Measurements from ENCODE around the gene CDH2.

DNA sequence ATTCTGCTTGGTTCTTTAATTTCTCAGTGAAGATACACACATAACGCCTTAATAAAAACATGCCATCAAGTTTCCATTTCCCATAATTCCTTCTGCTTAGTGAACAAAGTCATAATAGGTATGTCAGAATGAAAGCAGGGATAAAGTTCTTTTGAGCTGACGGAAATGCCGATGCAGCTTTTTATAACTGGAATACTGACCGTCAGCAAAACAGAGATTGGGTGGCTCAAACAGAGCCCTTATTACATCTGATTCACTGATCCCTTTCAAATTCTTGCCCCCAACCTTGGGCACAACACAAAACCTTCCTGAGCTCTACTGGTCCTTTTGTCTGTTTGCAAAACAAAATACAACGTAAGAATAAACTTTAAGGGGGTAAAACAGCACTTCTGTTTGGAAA lies 140.4 kb downstream of the CDH2 start:
- no peak for TF ChIP-seq POLR2A (IDR thresholded peaks at IDR 0.05)
- TF ChIP-seq, protein P1, sequence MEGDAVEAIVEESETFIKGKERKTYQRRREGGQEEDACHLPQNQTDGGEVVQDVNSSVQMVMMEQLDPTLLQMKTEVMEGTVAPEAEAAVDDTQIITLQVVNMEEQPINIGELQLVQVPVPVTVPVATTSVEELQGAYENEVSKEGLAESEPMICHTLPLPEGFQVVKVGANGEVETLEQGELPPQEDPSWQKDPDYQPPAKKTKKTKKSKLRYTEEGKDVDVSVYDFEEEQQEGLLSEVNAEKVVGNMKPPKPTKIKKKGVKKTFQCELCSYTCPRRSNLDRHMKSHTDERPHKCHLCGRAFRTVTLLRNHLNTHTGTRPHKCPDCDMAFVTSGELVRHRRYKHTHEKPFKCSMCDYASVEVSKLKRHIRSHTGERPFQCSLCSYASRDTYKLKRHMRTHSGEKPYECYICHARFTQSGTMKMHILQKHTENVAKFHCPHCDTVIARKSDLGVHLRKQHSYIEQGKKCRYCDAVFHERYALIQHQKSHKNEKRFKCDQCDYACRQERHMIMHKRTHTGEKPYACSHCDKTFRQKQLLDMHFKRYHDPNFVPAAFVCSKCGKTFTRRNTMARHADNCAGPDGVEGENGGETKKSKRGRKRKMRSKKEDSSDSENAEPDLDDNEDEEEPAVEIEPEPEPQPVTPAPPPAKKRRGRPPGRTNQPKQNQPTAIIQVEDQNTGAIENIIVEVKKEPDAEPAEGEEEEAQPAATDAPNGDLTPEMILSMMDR (IDR thresholded peaks at IDR 0.05) = no peak
